ENCODE results near the gene TNFRSF14.

- TF ChIP-seq, protein P1, sequence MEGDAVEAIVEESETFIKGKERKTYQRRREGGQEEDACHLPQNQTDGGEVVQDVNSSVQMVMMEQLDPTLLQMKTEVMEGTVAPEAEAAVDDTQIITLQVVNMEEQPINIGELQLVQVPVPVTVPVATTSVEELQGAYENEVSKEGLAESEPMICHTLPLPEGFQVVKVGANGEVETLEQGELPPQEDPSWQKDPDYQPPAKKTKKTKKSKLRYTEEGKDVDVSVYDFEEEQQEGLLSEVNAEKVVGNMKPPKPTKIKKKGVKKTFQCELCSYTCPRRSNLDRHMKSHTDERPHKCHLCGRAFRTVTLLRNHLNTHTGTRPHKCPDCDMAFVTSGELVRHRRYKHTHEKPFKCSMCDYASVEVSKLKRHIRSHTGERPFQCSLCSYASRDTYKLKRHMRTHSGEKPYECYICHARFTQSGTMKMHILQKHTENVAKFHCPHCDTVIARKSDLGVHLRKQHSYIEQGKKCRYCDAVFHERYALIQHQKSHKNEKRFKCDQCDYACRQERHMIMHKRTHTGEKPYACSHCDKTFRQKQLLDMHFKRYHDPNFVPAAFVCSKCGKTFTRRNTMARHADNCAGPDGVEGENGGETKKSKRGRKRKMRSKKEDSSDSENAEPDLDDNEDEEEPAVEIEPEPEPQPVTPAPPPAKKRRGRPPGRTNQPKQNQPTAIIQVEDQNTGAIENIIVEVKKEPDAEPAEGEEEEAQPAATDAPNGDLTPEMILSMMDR (IDR thresholded peaks at IDR 0.05): no peak
- TF ChIP-seq POLR2A (IDR thresholded peaks at IDR 0.05): no peak
These were observed 36.0 kb upstream of the TNFRSF14 start for GRCh38 chr1:2520206-2520605.

Measured in body of pancreas (tissue), 4 donors.